Measurements from ENCODE around the gene ERICH6. TPM values are rescaled to one million over a fixed set of nuclear protein-coding genes. Genes with fewer than 3 reads are reported as not detected.

The ERICH6 gene
- total RNA-seq, 2 experiments from 2014 or later = 0.21 to 0.60 TPM

GRCh38 chr3:150673966-150674365, 29.8 kb downstream of the ERICH6 start:
- ATAC-seq (no peak), DNase-seq (no peak)
- ChIA-PET CTCF (interaction anchor here (0.8 kb wide), 1 partner anchor 116 kb away, joined by 3 read pairs; no protein-coding TSS in a partner anchor), POLR2A (interaction anchor here (0.9 kb wide), 1 partner anchor 71 kb away, joined by 3 read pairs; the partner anchor contains the start of gene SELENOT)
- H3K36me3 Mint-ChIP-seq (ENCODE audit: low read depth) = peaks cover 8% of the 10 kb centered on the region
- H3K4me3 Mint-ChIP-seq = no peak overlapping the region
- peaks cover 17% of the 10 kb centered on the region for H3K27me3 Mint-ChIP-seq (ENCODE audit: low read depth)
- peaks cover 12% of the 10 kb centered on the region for H3K9me3 Mint-ChIP-seq (ENCODE audit: insufficient read depth)
- H3K4me1 Mint-ChIP-seq (ENCODE audit: low read depth) = peaks cover 5% of the 10 kb centered on the region
- no peak overlapping the region for H3K27ac Mint-ChIP-seq

GRCh38 chr3:150666167-150666566, 37.6 kb downstream of the ERICH6 start:
- H3K27ac Mint-ChIP-seq = peak overlapping the region; percentile 53
- peak overlapping the region; percentile 6 for H3K4me3 Mint-ChIP-seq
- ATAC-seq (peak; percentile 90), DNase-seq (peak; percentile 66)
- H3K36me3 Mint-ChIP-seq (ENCODE audit: low read depth) = no peaks in the 10 kb centered on the region
- peaks cover 37% of the 10 kb centered on the region for H3K4me1 Mint-ChIP-seq (ENCODE audit: low read depth)
- H3K27me3 Mint-ChIP-seq (ENCODE audit: low read depth) = peaks cover 22% of the 10 kb centered on the region
- ChIA-PET CTCF (interaction anchor here (1.3 kb wide), 1 partner anchor 38 kb away, joined by 3 read pairs; the partner anchor contains the start of gene ERICH6), POLR2A (interaction anchor here (1.0 to 1.5 kb wide), 2 partner anchors 14 to 37 kb away, joined by 3 to 6 read pairs; partner anchors contain the start of gene ERICH6)
- H3K9me3 Mint-ChIP-seq (ENCODE audit: insufficient read depth) = no peaks in the 10 kb centered on the region

- H3K9me3 Mint-ChIP-seq (ENCODE audit: insufficient read depth) = no peaks in the 10 kb centered on the region
- no peaks in the 10 kb centered on the region for H3K36me3 Mint-ChIP-seq (ENCODE audit: low read depth)
- H3K4me3 Mint-ChIP-seq = no peak overlapping the region
- CTCF ChIA-PET = no interaction called here
- H3K27ac Mint-ChIP-seq = no peak overlapping the region
- ATAC-seq (no peak), DNase-seq (no peak)
- H3K27me3 Mint-ChIP-seq (ENCODE audit: low read depth) = peaks cover 13% of the 10 kb centered on the region
- POLR2A ChIA-PET = no interaction called here
- H3K4me1 Mint-ChIP-seq (ENCODE audit: low read depth) = peaks cover 37% of the 10 kb centered on the region
These were observed 40.3 kb downstream of the ERICH6 start for GRCh38 chr3:150663461-150663860.

GRCh38 chr3:150662410-150663200, 41.1 kb downstream of the ERICH6 start:
- no peak overlapping the region for H3K27ac Mint-ChIP-seq
- ATAC-seq = no peak
- no peaks in the 10 kb centered on the region for H3K36me3 Mint-ChIP-seq (ENCODE audit: low read depth)
- no peak overlapping the region for H3K4me3 Mint-ChIP-seq
- no peaks in the 10 kb centered on the region for H3K9me3 Mint-ChIP-seq (ENCODE audit: insufficient read depth)
- ChIA-PET CTCF (no interaction called here), POLR2A (no interaction called here)
- H3K4me1 Mint-ChIP-seq (ENCODE audit: low read depth) = peaks cover 37% of the 10 kb centered on the region
- peaks cover 6% of the 10 kb centered on the region for H3K27me3 Mint-ChIP-seq (ENCODE audit: low read depth)
- no peak for DNase-seq

- Mint-ChIP-seq H3K4me3 (no peak overlapping the region), H3K4me1 (ENCODE audit: low read depth) (no peaks in the 10 kb centered on the region), H3K27me3 (ENCODE audit: low read depth) (peaks cover 22% of the 10 kb centered on the region), H3K9me3 (ENCODE audit: insufficient read depth) (no peaks in the 10 kb centered on the region), H3K27ac (no peak overlapping the region), H3K36me3 (ENCODE audit: low read depth) (no peaks in the 10 kb centered on the region)
- ATAC-seq = no peak
- ChIA-PET CTCF (no interaction called here), POLR2A (no interaction called here)
- DNase-seq = no peak
These were observed 47.4 kb downstream of the ERICH6 start for GRCh38 chr3:150656316-150656715.

GRCh38 chr3:150653110-150653561, 50.6 kb downstream of the ERICH6 start:
- CTCF ChIA-PET = no interaction called here

GRCh38 chr3:150640256-150640655, 63.5 kb downstream of the ERICH6 start:
- ChIA-PET CTCF (no interaction called here), POLR2A (no interaction called here)
- no peak for ATAC-seq
- H3K4me1 Mint-ChIP-seq (ENCODE audit: low read depth) = peaks cover 25% of the 10 kb centered on the region
- no peaks in the 10 kb centered on the region for H3K9me3 Mint-ChIP-seq (ENCODE audit: insufficient read depth)
- no peak for DNase-seq
- peaks cover 2% of the 10 kb centered on the region for H3K36me3 Mint-ChIP-seq (ENCODE audit: low read depth)
- H3K27me3 Mint-ChIP-seq (ENCODE audit: low read depth) = peaks cover 13% of the 10 kb centered on the region
- H3K27ac Mint-ChIP-seq = no peak overlapping the region
- H3K4me3 Mint-ChIP-seq = no peak overlapping the region

More at GRCh38 chr3:150653110-150653561, 50.6 kb downstream of the ERICH6 start:
- ATAC-seq = no peak
- no peak overlapping the region for H3K27ac Mint-ChIP-seq
- POLR2A ChIA-PET = no interaction called here
- H3K27me3 Mint-ChIP-seq (ENCODE audit: low read depth) = peaks cover 29% of the 10 kb centered on the region
- no peaks in the 10 kb centered on the region for H3K4me1 Mint-ChIP-seq (ENCODE audit: low read depth)
- no peaks in the 10 kb centered on the region for H3K36me3 Mint-ChIP-seq (ENCODE audit: low read depth)
- H3K4me3 Mint-ChIP-seq = no peak overlapping the region
- no peaks in the 10 kb centered on the region for H3K9me3 Mint-ChIP-seq (ENCODE audit: insufficient read depth)
- no peak for DNase-seq

- no peak for ATAC-seq
- Mint-ChIP-seq H3K36me3 (ENCODE audit: low read depth) (peaks cover 3% of the 10 kb centered on the region), H3K27me3 (ENCODE audit: low read depth) (peaks cover 11% of the 10 kb centered on the region), H3K9me3 (ENCODE audit: insufficient read depth) (no peaks in the 10 kb centered on the region), H3K4me1 (ENCODE audit: low read depth) (peaks cover 35% of the 10 kb centered on the region), H3K4me3 (no peak overlapping the region), H3K27ac (no peak overlapping the region)
- DNase-seq = no peak
- ChIA-PET POLR2A (no interaction called here), CTCF (interaction anchor here (1.0 to 1.4 kb wide), 2 partner anchors 34 to 125 kb away, joined by 3 read pairs; no protein-coding TSS in a partner anchor)
These were observed 64.5 kb downstream of the ERICH6 start for GRCh38 chr3:150639262-150639661.

- peak overlapping the region; percentile 63 for H3K27ac Mint-ChIP-seq
- DNase-seq = no peak
- H3K27me3 Mint-ChIP-seq (ENCODE audit: low read depth) = peaks cover under 1% of the 10 kb centered on the region
- H3K36me3 Mint-ChIP-seq (ENCODE audit: low read depth) = peaks cover 18% of the 10 kb centered on the region
- peak; percentile 17 for ATAC-seq
- no peak overlapping the region for H3K4me3 Mint-ChIP-seq
- peaks cover 34% of the 10 kb centered on the region for H3K4me1 Mint-ChIP-seq (ENCODE audit: low read depth)
- ChIA-PET POLR2A (interaction anchor here (1.0 to 1.2 kb wide), 2 partner anchors 68 to 90 kb away, joined by 5 read pairs; partner anchors contain the start of genes EIF2A, ERICH6 and SERP1), CTCF (interaction anchor here (1.5 to 1.9 kb wide), 2 partner anchors 24 to 44 kb away, joined by 4 to 7 read pairs; no protein-coding TSS in a partner anchor)
- H3K9me3 Mint-ChIP-seq (ENCODE audit: insufficient read depth) = no peaks in the 10 kb centered on the region
These were observed 67.5 kb downstream of the ERICH6 start for GRCh38 chr3:150636258-150636657.

GRCh38 chr3:150635526-150635925, 68.2 kb downstream of the ERICH6 start:
- Mint-ChIP-seq H3K9me3 (ENCODE audit: insufficient read depth) (no peaks in the 10 kb centered on the region), H3K27ac (peak overlapping the region; percentile 63), H3K4me1 (ENCODE audit: low read depth) (peaks cover 34% of the 10 kb centered on the region), H3K36me3 (ENCODE audit: low read depth) (peaks cover 20% of the 10 kb centered on the region), H3K27me3 (ENCODE audit: low read depth) (no peaks in the 10 kb centered on the region), H3K4me3 (peak overlapping the region; percentile 32)
- ChIA-PET CTCF (interaction anchor here (0.9 to 1.9 kb wide), 8 partner anchors 10 to 152 kb away, joined by 3 to 7 read pairs (median 4); partner anchors contain the start of genes ERICH6 and SELENOT), POLR2A (interaction anchor here (0.7 to 1.3 kb wide), 4 partner anchors 32 to 128 kb away, joined by 3 to 8 read pairs (median 5); partner anchors contain the start of genes EIF2A, ERICH6, SELENOT and SERP1)
- peak; percentile 91 for ATAC-seq
- no peak for DNase-seq

GRCh38 chr3:150635076-150635475, 68.6 kb downstream of the ERICH6 start:
- Mint-ChIP-seq H3K4me3 (peak overlapping the region; percentile 32), H3K9me3 (ENCODE audit: insufficient read depth) (no peaks in the 10 kb centered on the region), H3K27me3 (ENCODE audit: low read depth) (no peaks in the 10 kb centered on the region), H3K4me1 (ENCODE audit: low read depth) (peaks cover 34% of the 10 kb centered on the region), H3K36me3 (ENCODE audit: low read depth) (peaks cover 23% of the 10 kb centered on the region), H3K27ac (peak overlapping the region; percentile 63)
- ATAC-seq (peak; percentile 29), DNase-seq (no peak)
- CTCF ChIA-PET = interaction anchor here (0.9 to 1.9 kb wide), 8 partner anchors 10 to 153 kb away, joined by 3 to 7 read pairs (median 4); partner anchors contain the start of genes ERICH6 and SELENOT
- POLR2A ChIA-PET = interaction anchor here (0.7 to 1.3 kb wide), 3 partner anchors 32 to 128 kb away, joined by 3 to 8 read pairs (median 5); partner anchors contain the start of genes ERICH6, SELENOT and SIAH2

Data from activated CD8-positive, alpha-beta T cell treated with anti-CD3 and anti-CD28 coated beads, Interleukin-2, amount 10 ng/mL, durations not matched to agents 7 days and 5 days (primary cell).